HL-60 (cell line): ENCODE measurements around the gene GRK2.

Experiments used
- POLR2AphosphoS5 ChIP-seq: IDR thresholded peaks from 2 replicates; pipeline ENCODE4 v1.6.1; 2012; ENCODE audit warnings: low read depth
- TF ChIP-seq, protein P1 (sequence below): IDR thresholded peaks from one replicate; pipeline ENCODE4 v1.5.1; 2011; ENCODE audit warnings: low read length, control low read depth, inconsistent platforms; ENCODE audit not compliant: insufficient read depth

DNA sequence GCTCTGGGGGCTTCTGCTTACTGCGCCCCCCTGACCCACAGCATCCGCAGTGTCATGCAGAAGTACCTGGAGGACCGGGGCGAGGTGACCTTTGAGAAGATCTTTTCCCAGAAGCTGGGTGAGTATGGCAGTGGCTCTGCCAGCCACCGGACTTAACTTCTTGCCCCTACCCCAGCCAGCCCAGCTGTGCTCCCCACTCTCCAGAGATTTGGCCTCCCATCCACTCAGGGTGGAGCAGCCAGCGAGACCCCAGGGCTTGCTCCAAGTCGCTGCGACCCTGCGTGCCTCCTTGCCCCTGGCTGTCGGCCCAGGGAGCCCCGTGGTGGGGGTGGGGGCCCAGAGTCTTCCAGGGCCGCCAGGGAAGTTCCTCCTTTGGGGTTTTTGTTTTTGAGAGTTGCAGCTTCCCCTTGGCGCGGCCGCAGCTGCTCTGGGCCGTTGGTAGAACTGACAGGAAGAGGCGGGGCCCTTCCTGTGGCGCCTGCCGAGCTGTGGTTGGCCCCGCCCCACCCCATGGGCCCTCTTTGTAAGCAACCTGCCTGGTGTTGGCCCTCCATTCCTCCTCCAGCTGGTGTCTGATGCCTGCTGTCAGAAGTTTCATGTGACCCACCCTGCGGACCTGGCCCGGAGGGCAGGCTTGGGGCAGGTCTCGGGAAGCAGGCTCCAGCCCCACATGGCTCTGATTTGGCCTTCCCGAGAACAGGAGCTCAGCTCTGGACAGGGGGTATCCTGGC is 11.1 kb downstream of the GRK2 start:
- TF ChIP-seq, protein P1, sequence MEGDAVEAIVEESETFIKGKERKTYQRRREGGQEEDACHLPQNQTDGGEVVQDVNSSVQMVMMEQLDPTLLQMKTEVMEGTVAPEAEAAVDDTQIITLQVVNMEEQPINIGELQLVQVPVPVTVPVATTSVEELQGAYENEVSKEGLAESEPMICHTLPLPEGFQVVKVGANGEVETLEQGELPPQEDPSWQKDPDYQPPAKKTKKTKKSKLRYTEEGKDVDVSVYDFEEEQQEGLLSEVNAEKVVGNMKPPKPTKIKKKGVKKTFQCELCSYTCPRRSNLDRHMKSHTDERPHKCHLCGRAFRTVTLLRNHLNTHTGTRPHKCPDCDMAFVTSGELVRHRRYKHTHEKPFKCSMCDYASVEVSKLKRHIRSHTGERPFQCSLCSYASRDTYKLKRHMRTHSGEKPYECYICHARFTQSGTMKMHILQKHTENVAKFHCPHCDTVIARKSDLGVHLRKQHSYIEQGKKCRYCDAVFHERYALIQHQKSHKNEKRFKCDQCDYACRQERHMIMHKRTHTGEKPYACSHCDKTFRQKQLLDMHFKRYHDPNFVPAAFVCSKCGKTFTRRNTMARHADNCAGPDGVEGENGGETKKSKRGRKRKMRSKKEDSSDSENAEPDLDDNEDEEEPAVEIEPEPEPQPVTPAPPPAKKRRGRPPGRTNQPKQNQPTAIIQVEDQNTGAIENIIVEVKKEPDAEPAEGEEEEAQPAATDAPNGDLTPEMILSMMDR, result no peak
- TF ChIP-seq POLR2AphosphoS5, result peak; percentile 88
